ENCODE measurements around the gene DNAJA2.

DNAJA2 gene

DNA sequence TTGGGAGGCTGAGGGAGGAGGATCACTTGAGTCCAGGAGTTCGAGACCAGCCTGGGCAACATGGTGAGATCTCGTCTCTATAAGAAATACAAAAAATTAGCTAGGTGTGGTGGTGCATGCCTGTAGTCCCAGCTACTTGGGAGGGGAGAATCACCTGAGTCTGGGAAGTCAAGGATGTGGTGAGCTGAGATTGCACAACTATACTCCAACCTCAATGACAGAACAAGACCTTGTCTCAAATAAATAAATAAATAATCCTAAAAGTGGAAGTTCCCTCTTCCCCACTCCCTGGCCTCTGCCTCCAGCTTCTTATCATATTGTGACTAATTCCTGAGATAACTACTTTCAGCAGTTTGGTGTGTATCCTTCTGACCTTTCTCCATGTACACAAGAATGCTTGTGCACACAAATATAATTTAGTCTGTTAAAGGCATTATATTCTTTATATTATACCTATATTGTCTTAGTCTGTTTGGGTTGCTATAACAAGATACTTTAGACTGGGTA, 23.5 kb upstream of the DNAJA2 start:
- no peaks in the 10 kb centered on the region for H3K36me3 ChIP-seq (ENCODE audit: control insufficient read depth in 4 of 4, insufficient read depth in 4 of 4, low read length in 3 of 4)
- WGBS (ENCODE audit: insufficient coverage) = no CpG with 5 or more reads among the region's 2 CpGs

GRCh38 chr16:46996391-46996790, 22.9 kb upstream of the DNAJA2 start:
- Histone ChIP-seq H3K9me3 (ENCODE audit: control extremely low read depth in 1 of 5, control insufficient read depth in 4 of 5, insufficient read depth in 2 of 5, low read depth in 1 of 5, low read length in 4 of 5) (peaks cover 1 to 13% (median 6%) of the 10 kb centered on the region in 5 experiments), H3K4me3 (ENCODE audit: control insufficient read depth in 1 of 7, extremely low read depth in 1 of 7, insufficient read depth in 4 of 7, low read depth in 2 of 7, low read length in 6 of 7) (no peak overlapping the region), H3K36me3 (ENCODE audit: control insufficient read depth in 4 of 4, insufficient read depth in 4 of 4, low read length in 3 of 4) (no peaks in the 10 kb centered on the region), H3K27me3 (replicated peaks in 2 of 5; ENCODE audit: control insufficient read depth in 4 of 5, insufficient read depth in 5 of 5, low read length in 4 of 5) (no peaks in the 10 kb centered on the region), H3K27ac (ENCODE audit: insufficient read depth in 1 of 2, low read depth in 1 of 2, low read length in 2 of 2, poor library complexity in 1 of 2, severe bottlenecking in 2 of 2) (no peak overlapping the region), H3K4me1 (ENCODE audit: control extremely low read depth in 1 of 4, control insufficient read depth in 4 of 4, insufficient read depth in 4 of 4, low read length in 3 of 4) (peaks cover 0 to 2% (median 0%) of the 10 kb centered on the region in 4 experiments)
- WGBS (ENCODE audit: insufficient coverage) = no CpG with 5 or more reads among the region's 1 CpG
- POLR2A ChIA-PET = no interaction called here
- CTCF ChIA-PET = no interaction called here
- no peak for DNase-seq

More for the DNA sequence above, 23.5 kb upstream of the DNAJA2 start:
- H3K4me3 ChIP-seq (ENCODE audit: control insufficient read depth in 1 of 7, extremely low read depth in 1 of 7, insufficient read depth in 4 of 7, low read depth in 2 of 7, low read length in 6 of 7) = no peak overlapping the region
- H3K9me3 ChIP-seq (ENCODE audit: control extremely low read depth in 1 of 5, control insufficient read depth in 4 of 5, insufficient read depth in 2 of 5, low read depth in 1 of 5, low read length in 4 of 5) = peaks cover 0 to 8% (median 1%) of the 10 kb centered on the region in 5 experiments
- POLR2A ChIA-PET = no interaction called here
- H3K4me1 ChIP-seq (ENCODE audit: control extremely low read depth in 1 of 4, control insufficient read depth in 4 of 4, insufficient read depth in 4 of 4, low read length in 3 of 4) = peaks cover 0 to 2% (median 0%) of the 10 kb centered on the region in 4 experiments
- no peak overlapping the region for H3K27ac ChIP-seq (ENCODE audit: insufficient read depth in 1 of 2, low read depth in 1 of 2, low read length in 2 of 2, poor library complexity in 1 of 2, severe bottlenecking in 2 of 2)
- H3K27me3 ChIP-seq (replicated peaks in 2 of 5; ENCODE audit: control insufficient read depth in 4 of 5, insufficient read depth in 5 of 5, low read length in 4 of 5) = no peaks in the 10 kb centered on the region
- CTCF ChIA-PET = no interaction called here
- DNase-seq = peak in 2 of 3 donors; percentile 5 to 8

DNA sequence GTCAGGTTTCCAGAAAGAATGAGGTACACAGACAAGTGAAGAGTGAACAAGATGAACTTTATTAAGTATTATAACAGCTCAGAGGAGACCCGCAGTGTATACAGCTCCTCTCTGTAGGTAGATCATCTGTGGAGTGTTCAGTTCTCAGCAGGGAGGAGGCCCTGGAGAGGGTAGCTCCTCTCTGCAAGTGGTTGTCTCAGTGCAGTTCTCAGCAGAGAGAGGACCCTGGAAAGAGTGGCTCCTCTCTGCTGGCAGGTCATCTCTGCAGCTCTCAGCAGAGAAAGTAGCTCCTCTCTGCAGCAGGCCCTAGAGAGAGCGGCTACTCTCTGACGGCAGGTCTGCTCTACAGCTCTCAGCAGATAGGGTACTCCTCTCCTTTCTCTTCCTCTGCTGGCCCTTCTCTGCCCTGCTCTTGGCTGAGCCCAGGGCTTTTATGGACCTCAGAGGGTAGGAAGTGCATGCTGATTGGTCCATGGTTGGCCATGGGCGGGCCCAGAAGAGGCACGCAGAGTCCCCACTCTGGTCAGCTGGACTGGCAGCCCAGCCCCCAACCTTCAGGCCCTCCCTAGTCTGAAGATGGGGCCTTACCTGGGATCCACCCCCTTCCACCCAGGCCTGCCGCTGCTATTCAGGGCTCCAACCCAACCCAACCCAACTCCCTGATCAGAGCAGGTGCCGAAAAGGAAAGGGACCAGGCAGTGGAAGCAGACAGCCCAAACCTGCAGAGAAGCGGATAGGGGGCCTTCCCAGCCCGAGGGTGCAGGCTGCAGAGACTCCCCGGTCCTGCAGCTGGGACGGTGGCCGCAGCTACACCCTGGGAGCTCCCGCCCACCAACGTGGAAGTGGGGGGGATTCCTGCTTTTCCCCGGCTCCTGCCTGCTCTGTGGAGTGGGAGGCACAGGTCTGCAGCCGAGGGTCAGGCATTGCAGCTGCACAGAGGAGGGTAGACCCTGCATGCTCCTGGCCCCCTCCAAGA, 18.5 kb upstream of the DNAJA2 start:
- Histone ChIP-seq H3K27ac (ENCODE audit: insufficient read depth in 1 of 2, low read depth in 1 of 2, low read length in 2 of 2, poor library complexity in 1 of 2, severe bottlenecking in 2 of 2) (no peak overlapping the region), H3K4me1 (ENCODE audit: control extremely low read depth in 1 of 4, control insufficient read depth in 4 of 4, insufficient read depth in 4 of 4, low read length in 3 of 4) (no peaks in the 10 kb centered on the region), H3K4me3 (ENCODE audit: control insufficient read depth in 1 of 7, extremely low read depth in 1 of 7, insufficient read depth in 4 of 7, low read depth in 2 of 7, low read length in 6 of 7) (no peak overlapping the region), H3K27me3 (replicated peaks in 2 of 5; ENCODE audit: control insufficient read depth in 4 of 5, insufficient read depth in 5 of 5, low read length in 4 of 5) (peaks cover 0 to 3% (median 0%) of the 10 kb centered on the region in 5 experiments), H3K9me3 (ENCODE audit: control extremely low read depth in 1 of 5, control insufficient read depth in 4 of 5, insufficient read depth in 2 of 5, low read depth in 1 of 5, low read length in 4 of 5) (peaks cover 1 to 12% (median 6%) of the 10 kb centered on the region in 5 experiments), H3K36me3 (ENCODE audit: control insufficient read depth in 4 of 4, insufficient read depth in 4 of 4, low read length in 3 of 4) (no peaks in the 10 kb centered on the region)
- ChIA-PET POLR2A (no interaction called here), CTCF (interaction anchor here (1.2 kb wide), 1 partner anchor 44 kb away, joined by 3 read pairs; no protein-coding TSS in a partner anchor)
- DNase-seq = no peak
- 96% methylated on average over 15 of the region's 16 CpGs for WGBS (ENCODE audit: insufficient coverage)

DNA sequence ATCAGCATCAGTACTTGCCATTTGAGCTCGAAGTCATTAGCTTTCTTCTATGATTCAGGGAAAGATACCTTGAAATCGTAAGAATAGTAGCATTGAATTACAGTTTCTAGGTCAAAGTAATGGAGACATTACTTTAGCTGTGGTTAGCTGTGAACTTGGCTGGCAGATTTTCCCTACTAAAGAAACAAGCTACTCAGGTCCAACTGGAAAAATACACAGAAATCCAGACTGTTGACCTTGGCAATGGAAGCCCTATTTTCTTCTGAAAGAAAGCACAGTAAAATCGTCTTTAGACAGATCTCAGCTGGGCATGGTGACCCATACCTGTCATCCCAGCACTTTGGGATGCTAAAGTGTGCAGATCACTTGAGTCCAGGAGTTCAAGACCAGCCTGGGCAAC, 13.4 kb upstream of the DNAJA2 start:
- H3K27me3 ChIP-seq (replicated peaks in 2 of 5; ENCODE audit: control insufficient read depth in 4 of 5, insufficient read depth in 5 of 5, low read length in 4 of 5) = peaks cover 0 to 3% (median 0%) of the 10 kb centered on the region in 5 experiments
- 89% methylated on average over 3 of the region's 3 CpGs for WGBS (ENCODE audit: insufficient coverage)
- ChIA-PET POLR2A (no interaction called here), CTCF (interaction anchor here (0.7 kb wide), 1 partner anchor 12 kb away, joined by 3 read pairs; no protein-coding TSS in a partner anchor)
- no peak overlapping the region for H3K4me3 ChIP-seq (ENCODE audit: control insufficient read depth in 1 of 7, extremely low read depth in 1 of 7, insufficient read depth in 4 of 7, low read depth in 2 of 7, low read length in 6 of 7)
- no peak overlapping the region for H3K27ac ChIP-seq (ENCODE audit: insufficient read depth in 1 of 2, low read depth in 1 of 2, low read length in 2 of 2, poor library complexity in 1 of 2, severe bottlenecking in 2 of 2)
- no peaks in the 10 kb centered on the region for H3K4me1 ChIP-seq (ENCODE audit: control extremely low read depth in 1 of 4, control insufficient read depth in 4 of 4, insufficient read depth in 4 of 4, low read length in 3 of 4)
- no peaks in the 10 kb centered on the region for H3K36me3 ChIP-seq (ENCODE audit: control insufficient read depth in 4 of 4, insufficient read depth in 4 of 4, low read length in 3 of 4)
- DNase-seq = no peak
- H3K9me3 ChIP-seq (ENCODE audit: control extremely low read depth in 1 of 5, control insufficient read depth in 4 of 5, insufficient read depth in 2 of 5, low read depth in 1 of 5, low read length in 4 of 5) = peaks cover 0 to 6% (median 2%) of the 10 kb centered on the region in 5 experiments

DNA sequence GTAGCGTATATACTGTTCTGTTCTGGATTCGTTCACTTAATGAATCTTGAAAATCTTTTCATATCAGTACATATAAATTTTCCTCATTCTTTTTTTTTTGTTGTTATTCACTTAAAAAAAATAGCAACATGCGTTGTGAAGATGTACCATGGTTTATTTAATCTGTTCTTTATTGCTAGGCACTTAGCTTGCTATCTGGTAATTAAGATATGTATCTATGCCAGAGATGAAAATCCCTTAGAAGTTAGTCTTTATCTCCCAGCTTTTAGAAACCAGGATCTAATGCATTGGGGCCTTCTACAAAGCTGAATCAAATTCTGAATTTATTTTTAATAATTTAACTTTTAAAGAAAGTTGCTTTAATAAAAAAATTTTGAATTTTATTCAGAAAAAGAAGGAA, 13.0 kb upstream of the DNAJA2 start:
- Histone ChIP-seq H3K27me3 (replicated peaks in 2 of 5; ENCODE audit: control insufficient read depth in 4 of 5, insufficient read depth in 5 of 5, low read length in 4 of 5) (peaks cover 0 to 3% (median 0%) of the 10 kb centered on the region in 5 experiments), H3K4me1 (ENCODE audit: control extremely low read depth in 1 of 4, control insufficient read depth in 4 of 4, insufficient read depth in 4 of 4, low read length in 3 of 4) (no peaks in the 10 kb centered on the region), H3K27ac (ENCODE audit: insufficient read depth in 1 of 2, low read depth in 1 of 2, low read length in 2 of 2, poor library complexity in 1 of 2, severe bottlenecking in 2 of 2) (no peak overlapping the region), H3K9me3 (ENCODE audit: control extremely low read depth in 1 of 5, control insufficient read depth in 4 of 5, insufficient read depth in 2 of 5, low read depth in 1 of 5, low read length in 4 of 5) (peaks cover 0 to 2% (median under 1%) of the 10 kb centered on the region in 5 experiments), H3K4me3 (ENCODE audit: control insufficient read depth in 1 of 7, extremely low read depth in 1 of 7, insufficient read depth in 4 of 7, low read depth in 2 of 7, low read length in 6 of 7) (no peak overlapping the region), H3K36me3 (ENCODE audit: control insufficient read depth in 4 of 4, insufficient read depth in 4 of 4, low read length in 3 of 4) (no peaks in the 10 kb centered on the region)
- ChIA-PET POLR2A (no interaction called here), CTCF (interaction anchor here (0.7 kb wide), 1 partner anchor 13 kb away, joined by 3 read pairs; no protein-coding TSS in a partner anchor)
- 100% methylated on average over 1 of the region's 3 CpGs for WGBS (ENCODE audit: insufficient coverage)
- no peak for DNase-seq

DNA sequence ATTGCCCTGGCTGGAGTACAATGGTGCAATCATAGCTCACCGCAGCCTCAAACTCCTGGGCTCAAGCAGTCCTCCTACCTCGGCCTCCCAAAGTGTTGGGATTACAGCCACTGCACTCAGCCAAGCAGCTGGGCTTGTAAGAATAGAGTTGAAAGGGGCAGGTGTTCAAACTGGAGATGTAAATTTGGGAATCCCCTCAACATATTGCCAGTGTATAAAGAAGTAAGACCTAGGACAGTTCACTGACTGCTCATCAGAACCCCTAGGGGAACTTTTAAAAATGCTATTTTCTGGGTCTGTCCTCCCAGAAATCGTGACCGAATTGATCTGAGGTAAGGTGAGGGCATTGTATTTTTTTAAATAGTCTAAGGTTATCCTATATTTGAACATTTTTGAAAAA, 8.9 kb upstream of the DNAJA2 start:
- ChIA-PET CTCF (no interaction called here), POLR2A (no interaction called here)
- H3K4me1 ChIP-seq (ENCODE audit: control extremely low read depth in 1 of 4, control insufficient read depth in 4 of 4, insufficient read depth in 4 of 4, low read length in 3 of 4) = no peaks in the 10 kb centered on the region
- no peaks in the 10 kb centered on the region for H3K27me3 ChIP-seq (replicated peaks in 2 of 5; ENCODE audit: control insufficient read depth in 4 of 5, insufficient read depth in 5 of 5, low read length in 4 of 5)
- DNase-seq = no peak
- no peak overlapping the region for H3K4me3 ChIP-seq (ENCODE audit: control insufficient read depth in 1 of 7, extremely low read depth in 1 of 7, insufficient read depth in 4 of 7, low read depth in 2 of 7, low read length in 6 of 7)
- H3K9me3 ChIP-seq (ENCODE audit: control extremely low read depth in 1 of 5, control insufficient read depth in 4 of 5, insufficient read depth in 2 of 5, low read depth in 1 of 5, low read length in 4 of 5) = no peaks in the 10 kb centered on the region
- no peak overlapping the region for H3K27ac ChIP-seq (ENCODE audit: insufficient read depth in 1 of 2, low read depth in 1 of 2, low read length in 2 of 2, poor library complexity in 1 of 2, severe bottlenecking in 2 of 2)
- WGBS (ENCODE audit: insufficient coverage) = 100% methylated on average over 2 of the region's 4 CpGs
- H3K36me3 ChIP-seq (ENCODE audit: control insufficient read depth in 4 of 4, insufficient read depth in 4 of 4, low read length in 3 of 4) = no peaks in the 10 kb centered on the region

DNA sequence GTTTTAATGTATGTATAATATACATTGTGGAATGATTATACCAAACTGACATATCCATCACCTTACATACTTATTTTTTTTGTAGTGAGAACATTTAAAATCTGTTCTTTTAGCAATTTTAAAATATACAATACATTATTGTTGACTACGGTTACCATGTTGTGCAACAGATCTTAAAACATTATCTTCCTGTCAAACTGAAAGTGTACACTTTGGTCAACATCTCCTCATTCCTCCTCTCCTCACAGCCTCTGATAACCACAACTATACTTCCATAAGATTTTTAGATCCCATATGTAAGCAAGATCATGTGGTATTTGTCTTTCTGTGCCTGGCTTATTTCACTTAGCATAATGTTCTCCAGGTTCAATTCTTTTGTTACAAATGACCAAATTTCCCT, 7.5 kb upstream of the DNAJA2 start:
- peak in 2 of 3 donors; percentile 20 to 25 for DNase-seq
- Histone ChIP-seq H3K36me3 (ENCODE audit: control insufficient read depth in 4 of 4, insufficient read depth in 4 of 4, low read length in 3 of 4) (no peaks in the 10 kb centered on the region), H3K9me3 (ENCODE audit: control extremely low read depth in 1 of 5, control insufficient read depth in 4 of 5, insufficient read depth in 2 of 5, low read depth in 1 of 5, low read length in 4 of 5) (no peaks in the 10 kb centered on the region), H3K4me1 (ENCODE audit: control extremely low read depth in 1 of 4, control insufficient read depth in 4 of 4, insufficient read depth in 4 of 4, low read length in 3 of 4) (no peaks in the 10 kb centered on the region), H3K4me3 (ENCODE audit: control insufficient read depth in 1 of 7, extremely low read depth in 1 of 7, insufficient read depth in 4 of 7, low read depth in 2 of 7, low read length in 6 of 7) (no peak overlapping the region), H3K27me3 (replicated peaks in 2 of 5; ENCODE audit: control insufficient read depth in 4 of 5, insufficient read depth in 5 of 5, low read length in 4 of 5) (no peaks in the 10 kb centered on the region), H3K27ac (ENCODE audit: insufficient read depth in 1 of 2, low read depth in 1 of 2, low read length in 2 of 2, poor library complexity in 1 of 2, severe bottlenecking in 2 of 2) (no peak overlapping the region)
- ChIA-PET POLR2A (no interaction called here), CTCF (no interaction called here)
- 88% methylated on average over 1 of the region's 1 CpG for WGBS (ENCODE audit: insufficient coverage)
